Colonic mucosa (tissue), 4 donors: ENCODE results near the gene MYO15A. TPM values are rescaled to one million over a fixed set of nuclear protein-coding genes. Genes with fewer than 3 reads are reported as not detected.
A peak's percentile ranks its signal among the peaks of the same experiment; 100 is the strongest.

Experiments used
- DNase-seq: peaks from one replicate; pipeline ENCODE4 v3.0.0-alpha.2; 2020
- H3K27ac ChIP-seq: fragments of 200-600 bp; one replicate; pipeline ENCODE4 v1.8.0; 2021
- H3K27me3 ChIP-seq: fragments of 200-600 bp; one replicate; pipeline ENCODE4 v1.8.0; 2021
- H3K36me3 ChIP-seq: fragments of 200-600 bp; one replicate; pipeline ENCODE4 v1.8.0; 2021
- H3K4me1 ChIP-seq: fragments of 200-600 bp; one replicate; pipeline ENCODE4 v1.8.0; 2021; ENCODE audit warnings: mild to moderate bottlenecking
- H3K4me3 ChIP-seq: fragments of 200-600 bp; one replicate; pipeline ENCODE4 v1.8.0; 2021
- H3K9ac ChIP-seq, 2 donors: one replicate each; pipeline ENCODE4 v1.7.0; 2013; ENCODE audit warnings: control low read depth in 2 of 2, low read depth in 2 of 2, low read length in 2 of 2
- H3K9me3 ChIP-seq: fragments of 200-600 bp; one replicate; pipeline ENCODE4 v1.8.0; 2021
- CTCF ChIP-seq: fragments of 200-600 bp; IDR thresholded peaks from one replicate; pipeline ENCODE4 v1.8.0; 2022; ENCODE audit warnings: antibody characterized with exemption, mild to moderate bottlenecking
- intact Hi-C: fragments of 100-400 bp; cut with DNase I; formaldehyde crosslinking; loops from one replicate; pipeline ENCODE4 v1.14.1; 2022
- total RNA-seq, 2 donors: library from RNA; stranded (reverse); fragmentation: NEBNext Ultra II Directional in 1 of 2; extraction: Animal tissue kit (Norgen Biotek cat#: 25700) in 1 of 2; gene quantifications; one replicate each; pipeline ENCODE4 v1.2.1, GENCODE V29; 2021
- donor health status: healthy.
- donor health status: DM: no; HTN: no; CAD: no.
- donor health status: DM: no; HTN: no; CAD: no.

The MYO15A gene
- total RNA-seq, 2 donors from 2014 or later = 1.1 to 1.4 TPM

DNA sequence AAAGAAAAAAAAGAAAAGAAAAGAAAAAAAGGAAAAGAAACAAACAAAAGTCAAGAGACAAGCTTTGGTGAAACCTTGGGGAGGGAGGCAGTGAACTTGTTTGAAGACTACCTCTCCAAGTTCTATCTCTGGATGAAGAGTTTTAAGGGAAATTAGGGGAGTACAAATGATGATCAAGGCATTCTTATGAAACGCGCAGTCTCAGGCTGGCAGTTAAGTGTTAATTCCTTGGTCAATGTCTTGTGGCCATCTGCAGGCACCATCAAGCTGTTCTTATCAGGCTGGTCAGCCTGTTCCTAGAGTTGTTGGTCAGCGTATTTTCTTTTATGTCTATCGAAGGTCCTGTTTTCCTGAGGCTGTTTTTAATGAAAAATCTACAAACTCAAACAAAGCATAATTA lies 29.0 kb upstream of the MYO15A start:
- Histone ChIP-seq H3K27me3 (no peaks in the 10 kb centered on the region), H3K36me3 (no peaks in the 10 kb centered on the region), H3K9ac (no peak overlapping the region), H3K4me1 (no peaks in the 10 kb centered on the region), H3K9me3 (no peaks in the 10 kb centered on the region), H3K27ac (no peak overlapping the region), H3K4me3 (no peak overlapping the region)
- TF ChIP-seq CTCF = no peak
- intact Hi-C loops = no loop called here
- DNase-seq = no peak

DNA sequence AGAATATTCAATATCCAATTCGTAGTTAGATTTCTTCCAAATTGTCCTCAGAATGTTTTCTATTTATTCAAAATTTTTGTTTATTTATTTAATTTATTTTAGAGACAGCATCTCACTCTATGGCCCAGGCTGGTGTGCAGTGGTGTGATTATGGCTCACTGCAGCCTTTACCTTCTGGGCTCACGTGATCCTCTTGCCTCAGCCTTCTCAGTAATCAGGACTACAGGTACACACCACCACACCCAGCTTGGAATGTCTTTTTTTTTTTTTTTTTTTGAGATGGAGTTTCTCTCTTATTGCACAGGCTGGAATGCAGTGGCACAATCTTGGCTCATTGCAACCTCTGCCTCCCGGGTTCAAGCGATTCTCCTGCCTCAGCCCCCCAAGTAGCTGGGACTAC lies 24.3 kb upstream of the MYO15A start:
- no peaks in the 10 kb centered on the region for H3K27me3 ChIP-seq
- no peaks in the 10 kb centered on the region for H3K4me1 ChIP-seq
- no peaks in the 10 kb centered on the region for H3K36me3 ChIP-seq
- intact Hi-C loops = no loop called here
- no peak overlapping the region for H3K27ac ChIP-seq
- no peak overlapping the region for H3K4me3 ChIP-seq
- no peak for TF ChIP-seq CTCF
- DNase-seq = no peak
- no peaks in the 10 kb centered on the region for H3K9me3 ChIP-seq
- H3K9ac ChIP-seq = no peak overlapping the region

DNA sequence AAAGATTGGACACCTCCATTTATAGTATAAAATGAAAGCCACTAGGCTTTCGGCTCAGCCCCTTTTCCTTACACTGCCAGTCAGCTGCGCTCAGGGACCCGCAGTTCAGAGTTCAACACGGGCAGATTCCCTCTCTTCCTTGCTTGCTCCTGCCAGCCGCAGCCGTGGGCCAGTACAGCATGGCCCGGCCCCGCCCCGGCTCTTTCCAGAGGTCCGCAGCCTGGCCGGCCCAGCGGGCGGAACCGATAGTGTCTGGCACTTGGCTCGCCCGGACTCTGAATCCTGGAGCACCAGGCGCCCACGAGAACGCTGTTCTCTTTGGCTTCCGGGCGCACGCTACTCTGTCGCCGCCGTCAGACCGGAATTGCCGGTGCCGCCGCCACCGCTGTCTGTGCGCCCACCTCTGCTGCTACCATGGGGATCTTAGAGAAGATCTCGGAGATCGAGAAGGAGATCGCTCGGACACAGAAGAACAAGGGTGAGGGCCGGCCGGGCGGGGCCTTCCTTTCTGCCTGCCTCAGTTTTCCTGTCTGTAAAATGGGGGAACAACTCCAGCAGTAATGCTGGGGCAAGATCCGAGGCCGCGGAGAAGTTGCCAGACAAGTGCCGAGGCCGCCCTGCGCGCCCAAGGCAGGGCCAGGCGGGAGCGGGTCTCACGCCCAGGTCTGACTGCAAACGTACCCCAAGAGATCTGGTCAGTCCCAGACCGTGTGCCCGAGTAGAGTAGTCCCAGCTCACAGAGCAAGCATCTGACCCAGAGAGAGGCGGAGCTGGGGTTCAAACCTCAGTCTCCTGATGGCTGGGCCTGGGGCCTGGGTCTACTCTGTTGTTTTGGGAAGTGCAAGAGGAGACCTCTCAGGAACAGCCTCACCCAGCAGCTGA lies 20.7 kb upstream of the MYO15A start, which contains the start of gene DRG2:
TSS of gene DRG2 (plus strand) at position 339 of the 882 bp plus-strand sequence. CDS start at position 415, 76 bp downstream.
- H3K4me3 ChIP-seq = peak within 1 kb of the TSS; percentile 65
- intact Hi-C loops = no loop called here
- no peak for TF ChIP-seq CTCF

DNA sequence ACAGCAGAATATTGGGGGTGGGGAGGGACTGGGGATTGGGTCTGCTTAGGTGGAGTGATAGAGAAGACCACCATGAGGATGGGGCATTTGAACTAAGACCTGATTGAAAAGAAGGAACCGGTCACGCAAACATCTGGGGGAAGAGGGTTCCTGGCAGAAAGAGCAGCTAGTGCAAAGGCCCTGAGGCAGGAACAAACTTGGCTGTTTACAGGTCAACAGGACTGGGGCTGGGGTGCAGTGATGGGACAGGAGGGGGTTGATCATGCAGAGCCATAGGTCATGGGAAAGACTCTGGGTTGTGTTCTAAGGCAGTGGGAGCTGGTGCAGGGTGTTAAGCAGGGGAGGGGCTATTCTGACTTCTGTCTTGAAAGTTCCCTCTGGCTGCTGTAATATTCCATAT lies 18.9 kb upstream of the MYO15A start:
- no peaks in the 10 kb centered on the region for H3K27me3 ChIP-seq
- DNase-seq = no peak
- TF ChIP-seq CTCF = no peak
- no peaks in the 10 kb centered on the region for H3K4me1 ChIP-seq
- peaks cover 4% of the 10 kb centered on the region for H3K36me3 ChIP-seq
- no peak overlapping the region for H3K4me3 ChIP-seq
- H3K9me3 ChIP-seq = no peaks in the 10 kb centered on the region
- no peak overlapping the region for H3K9ac ChIP-seq
- intact Hi-C loops = no loop called here
- H3K27ac ChIP-seq = no peak overlapping the region

More for the DNA sequence above, 20.7 kb upstream of the MYO15A start, which contains the start of gene DRG2:
- no peaks in the 10 kb centered on the region for H3K27me3 ChIP-seq
- H3K27ac ChIP-seq = peak within 1 kb of the TSS; percentile 64
- no peaks in the 10 kb centered on the region for H3K4me1 ChIP-seq
- peak within 1 kb of the TSS; percentile 70 to 75 for H3K9ac ChIP-seq
- H3K36me3 ChIP-seq = no peaks in the 10 kb centered on the region
- H3K9me3 ChIP-seq = no peaks in the 10 kb centered on the region
- peak; percentile 92 for DNase-seq

DNA sequence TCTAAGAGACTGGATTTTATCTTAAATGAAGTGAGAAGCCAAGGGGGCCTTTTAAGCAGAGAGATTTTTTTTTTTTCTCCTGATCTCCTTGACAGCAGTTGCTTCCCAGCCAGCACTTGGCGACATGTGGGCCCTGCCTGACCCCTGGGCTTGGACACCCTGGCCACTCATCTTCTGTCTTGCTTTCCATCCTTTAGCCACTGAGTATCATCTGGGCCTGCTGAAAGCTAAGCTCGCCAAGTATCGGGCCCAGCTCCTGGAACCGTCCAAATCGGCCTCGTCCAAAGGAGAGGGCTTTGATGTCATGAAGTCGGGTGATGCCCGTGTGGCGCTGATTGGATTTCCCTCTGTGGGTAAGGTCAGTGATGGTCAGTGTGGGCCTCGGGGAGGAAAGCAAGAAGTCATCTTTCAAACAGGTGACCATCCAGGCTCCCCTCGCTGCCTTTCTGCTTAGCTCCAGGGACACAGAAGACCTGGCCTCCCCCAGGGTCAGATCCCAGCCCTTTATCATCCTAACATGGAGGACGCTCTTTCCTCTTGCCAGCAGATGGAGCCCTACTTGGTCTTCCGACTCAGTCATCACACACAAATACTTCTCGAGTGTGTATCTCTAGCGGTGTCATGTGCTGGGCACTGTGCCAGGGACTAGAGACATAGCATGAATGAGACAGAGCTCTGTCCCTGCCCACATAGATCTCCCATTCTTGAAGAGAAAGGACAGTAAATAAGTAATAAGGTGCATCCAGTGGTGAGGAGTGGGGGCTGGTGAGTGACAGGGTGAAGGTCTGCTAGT lies 14.7 kb upstream of the MYO15A start:
- DNase-seq = no peak
- Histone ChIP-seq H3K4me1 (no peaks in the 10 kb centered on the region), H3K27me3 (no peaks in the 10 kb centered on the region), H3K36me3 (peaks cover 4% of the 10 kb centered on the region), H3K9me3 (no peaks in the 10 kb centered on the region), H3K4me3 (no peak overlapping the region), H3K27ac (no peak overlapping the region), H3K9ac (no peak overlapping the region)
- intact Hi-C loops = no loop called here
- no peak for TF ChIP-seq CTCF
